ENCODE results near the gene UBIAD1.

DNA sequence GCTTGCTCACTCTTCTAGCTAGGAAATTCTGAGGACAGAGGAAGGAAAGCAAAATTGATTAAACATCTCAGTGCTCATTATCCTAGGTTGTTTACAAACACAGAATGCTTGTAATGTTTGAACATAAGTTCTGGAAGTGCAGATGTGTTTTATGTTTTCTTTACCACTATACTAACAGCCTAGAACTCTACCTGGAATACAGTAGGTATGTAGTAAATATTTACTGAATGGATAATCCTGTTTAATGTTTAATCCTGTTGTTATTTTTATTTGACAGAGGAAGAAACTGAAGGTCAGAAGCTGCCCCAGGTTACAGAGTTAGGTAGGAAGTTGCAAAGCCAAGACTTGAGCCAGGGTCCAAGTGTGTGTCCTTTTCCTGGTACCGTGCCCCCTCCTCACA is 16.7 kb upstream of the UBIAD1 start:
- TF ChIP-seq CTBP1 (IDR thresholded peaks at IDR 0.05; ENCODE audit: borderline replicate concordance), result no peak
- TF ChIP-seq SP1 (IDR thresholded peaks at IDR 0.05), result no peak
- TF ChIP-seq TARDBP (IDR thresholded peaks at IDR 0.05), result no peak
- TF ChIP-seq NFRKB (IDR thresholded peaks at IDR 0.05), result no peak
- TF ChIP-seq BHLHE40 (IDR thresholded peaks at IDR 0.05; ENCODE audit: borderline replicate concordance), result no peak
- no peak for TF ChIP-seq FOXA1 (IDR thresholded peaks at IDR 0.05)
- TF ChIP-seq, protein P1, sequence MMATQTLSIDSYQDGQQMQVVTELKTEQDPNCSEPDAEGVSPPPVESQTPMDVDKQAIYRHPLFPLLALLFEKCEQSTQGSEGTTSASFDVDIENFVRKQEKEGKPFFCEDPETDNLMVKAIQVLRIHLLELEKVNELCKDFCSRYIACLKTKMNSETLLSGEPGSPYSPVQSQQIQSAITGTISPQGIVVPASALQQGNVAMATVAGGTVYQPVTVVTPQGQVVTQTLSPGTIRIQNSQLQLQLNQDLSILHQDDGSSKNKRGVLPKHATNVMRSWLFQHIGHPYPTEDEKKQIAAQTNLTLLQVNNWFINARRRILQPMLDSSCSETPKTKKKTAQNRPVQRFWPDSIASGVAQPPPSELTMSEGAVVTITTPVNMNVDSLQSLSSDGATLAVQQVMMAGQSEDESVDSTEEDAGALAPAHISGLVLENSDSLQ (IDR thresholded peaks at IDR 0.05), result no peak
- no peak for TF ChIP-seq FOXK2 (IDR thresholded peaks at IDR 0.05)
- TF ChIP-seq HDGF (IDR thresholded peaks at IDR 0.05; ENCODE audit: borderline replicate concordance), result no peak
- no peak for TF ChIP-seq FOXM1 (IDR thresholded peaks at IDR 0.05; ENCODE audit: borderline replicate concordance)
- TF ChIP-seq ELF4 (IDR thresholded peaks at IDR 0.05), result no peak
- TF ChIP-seq SUZ12 (IDR thresholded peaks at IDR 0.05), result no peak
